Measurements from ENCODE around the gene LRRC3.

The LRRC3 gene

GRCh38 chr21:44463724-44464123 lies 8.4 kb downstream of the LRRC3 start:
- H3K9me2 ChIP-seq (replicated peaks; ENCODE audit: low read depth, low read length), result no peaks in the 10 kb centered on the region
- no peaks in the 10 kb centered on the region for H3K27me3 ChIP-seq (ENCODE audit: insufficient read depth, low read length, poor library complexity, severe bottlenecking)
- H3F3A ChIP-seq (ENCODE audit: low read depth), result no peaks in the 10 kb centered on the region
- no peak overlapping the region for H3K9ac ChIP-seq (ENCODE audit: low read depth, low read length, poor library complexity, severe bottlenecking)
- H3K4me2 ChIP-seq (ENCODE audit: low read depth, low read length, poor library complexity, severe bottlenecking), result no peak overlapping the region
- no peaks in the 10 kb centered on the region for H3K79me2 ChIP-seq (ENCODE audit: insufficient read depth, low read length)
- no peaks in the 10 kb centered on the region for H4K20me1 ChIP-seq (ENCODE audit: insufficient read depth, low read length, poor library complexity, severe bottlenecking)
- peaks cover 7% of the 10 kb centered on the region; the same call in 1 of the 2 replicates for H3K9me3 ChIP-seq (ENCODE audit: insufficient read depth, low read depth, low read length)
- no peaks in the 10 kb centered on the region for H3K4me1 ChIP-seq (ENCODE audit: insufficient read depth, low read length, poor library complexity, severe bottlenecking)
- no peak overlapping the region for H2AFZ ChIP-seq (ENCODE audit: low read length)
- TF ChIP-seq CTCF (conservative IDR thresholded peaks at IDR 0.05; ENCODE audit: low read length) (no peak), EZH2phosphoT487 (IDR thresholded peaks at IDR 0.05; ENCODE audit: borderline replicate concordance) (no peak)
- H3K4me3 ChIP-seq (ENCODE audit: low read length, poor library complexity, severe bottlenecking), result no peak overlapping the region
- H3K36me3 ChIP-seq (ENCODE audit: insufficient read depth, low read length), result no peaks in the 10 kb centered on the region

- Histone ChIP-seq H4K20me1 (ENCODE audit: insufficient read depth, low read length, poor library complexity, severe bottlenecking) (no peaks in the 10 kb centered on the region), H3F3A (ENCODE audit: low read depth) (no peaks in the 10 kb centered on the region), H3K4me1 (ENCODE audit: insufficient read depth, low read length, poor library complexity, severe bottlenecking) (no peaks in the 10 kb centered on the region), H3K9me2 (replicated peaks; ENCODE audit: low read depth, low read length) (no peaks in the 10 kb centered on the region), H3K36me3 (ENCODE audit: insufficient read depth, low read length) (no peaks in the 10 kb centered on the region), H3K79me2 (ENCODE audit: insufficient read depth, low read length) (no peaks in the 10 kb centered on the region), H2AFZ (ENCODE audit: low read length) (no peak overlapping the region), H3K4me2 (ENCODE audit: low read depth, low read length, poor library complexity, severe bottlenecking) (no peak overlapping the region), H3K9ac (ENCODE audit: low read depth, low read length, poor library complexity, severe bottlenecking) (no peak overlapping the region), H3K4me3 (ENCODE audit: low read length, poor library complexity, severe bottlenecking) (no peak overlapping the region), H3K9me3 (ENCODE audit: insufficient read depth, low read depth, low read length) (peaks cover 7% of the 10 kb centered on the region; the same call in 1 of the 2 replicates), H3K27me3 (ENCODE audit: insufficient read depth, low read length, poor library complexity, severe bottlenecking) (no peaks in the 10 kb centered on the region)
- TF ChIP-seq CTCF (conservative IDR thresholded peaks at IDR 0.05; ENCODE audit: low read length) (no peak), EZH2phosphoT487 (IDR thresholded peaks at IDR 0.05; ENCODE audit: borderline replicate concordance) (no peak)
These were observed 9.0 kb downstream of the LRRC3 start for GRCh38 chr21:44464351-44464750.

- Histone ChIP-seq H3K9me2 (replicated peaks; ENCODE audit: low read depth, low read length) (no peaks in the 10 kb centered on the region), H2AFZ (ENCODE audit: low read length) (no peak overlapping the region), H3K79me2 (ENCODE audit: insufficient read depth, low read length) (no peaks in the 10 kb centered on the region), H3K27me3 (ENCODE audit: insufficient read depth, low read length, poor library complexity, severe bottlenecking) (no peaks in the 10 kb centered on the region), H3K4me3 (ENCODE audit: low read length, poor library complexity, severe bottlenecking) (no peak overlapping the region), H3F3A (ENCODE audit: low read depth) (no peaks in the 10 kb centered on the region), H3K9ac (ENCODE audit: low read depth, low read length, poor library complexity, severe bottlenecking) (no peak overlapping the region), H3K4me1 (ENCODE audit: insufficient read depth, low read length, poor library complexity, severe bottlenecking) (no peaks in the 10 kb centered on the region), H4K20me1 (ENCODE audit: insufficient read depth, low read length, poor library complexity, severe bottlenecking) (no peaks in the 10 kb centered on the region), H3K36me3 (ENCODE audit: insufficient read depth, low read length) (no peaks in the 10 kb centered on the region), H3K4me2 (ENCODE audit: low read depth, low read length, poor library complexity, severe bottlenecking) (no peak overlapping the region), H3K9me3 (ENCODE audit: insufficient read depth, low read depth, low read length) (peaks cover 7% of the 10 kb centered on the region; the same call in 1 of the 2 replicates)
- no peak for TF ChIP-seq CTCF (conservative IDR thresholded peaks at IDR 0.05; ENCODE audit: low read length)
- no peak for TF ChIP-seq EZH2phosphoT487 (IDR thresholded peaks at IDR 0.05; ENCODE audit: borderline replicate concordance)
These were observed 11.1 kb downstream of the LRRC3 start for GRCh38 chr21:44466351-44466954.
